Measurements from ENCODE around the gene PSPN.
"Not testable (repeated sequence)": the region's sequence is repeated elsewhere in the genome, so short reads cannot be mapped to it uniquely, and the experiment has no call there.

Gene PSPN

GRCh38 chr19:6378041-6378440, 2.3 kb upstream of the PSPN start:
- no peak for DNase-seq

DNA sequence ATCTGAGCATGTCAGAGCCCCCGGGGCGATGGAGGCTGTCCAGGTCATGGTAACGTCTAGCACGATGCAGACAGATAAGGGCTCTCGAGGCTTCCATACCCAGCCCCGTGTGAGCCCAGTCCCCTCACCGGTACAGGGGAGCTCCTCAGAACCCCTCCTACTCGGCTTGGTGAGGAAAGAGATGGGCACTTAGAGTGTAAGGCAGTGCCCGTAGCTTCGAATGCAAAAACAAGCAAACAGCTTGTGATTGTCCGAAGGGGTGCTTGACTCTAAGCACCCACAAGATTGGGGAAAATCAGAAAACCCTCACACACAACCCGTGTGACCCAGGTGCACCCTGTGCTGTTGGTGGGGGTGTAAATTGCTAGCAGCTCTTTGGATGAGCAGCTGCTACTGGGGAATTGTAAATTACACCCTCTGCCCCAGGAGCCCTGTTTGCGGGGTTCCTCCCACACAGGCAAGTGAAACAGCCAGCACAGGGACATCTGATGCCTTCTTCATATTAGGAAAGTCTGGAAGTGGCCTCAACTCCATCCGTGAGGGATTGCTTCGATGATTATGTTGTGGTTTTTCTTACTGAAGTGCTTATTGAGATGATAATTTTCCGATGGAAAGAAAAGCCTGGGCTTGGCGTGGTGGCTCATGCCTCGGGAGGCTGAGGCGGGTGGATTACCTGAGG, 918 bp upstream of the PSPN start:
- intact Hi-C loops (cut with DNase I), result no loop called here
- peak in 3 of 42 donors; percentile 27 to 44 (median 33) for DNase-seq

More at GRCh38 chr19:6378041-6378440, 2.3 kb upstream of the PSPN start:
- intact Hi-C loops (cut with DNase I), result no loop called here

DNA sequence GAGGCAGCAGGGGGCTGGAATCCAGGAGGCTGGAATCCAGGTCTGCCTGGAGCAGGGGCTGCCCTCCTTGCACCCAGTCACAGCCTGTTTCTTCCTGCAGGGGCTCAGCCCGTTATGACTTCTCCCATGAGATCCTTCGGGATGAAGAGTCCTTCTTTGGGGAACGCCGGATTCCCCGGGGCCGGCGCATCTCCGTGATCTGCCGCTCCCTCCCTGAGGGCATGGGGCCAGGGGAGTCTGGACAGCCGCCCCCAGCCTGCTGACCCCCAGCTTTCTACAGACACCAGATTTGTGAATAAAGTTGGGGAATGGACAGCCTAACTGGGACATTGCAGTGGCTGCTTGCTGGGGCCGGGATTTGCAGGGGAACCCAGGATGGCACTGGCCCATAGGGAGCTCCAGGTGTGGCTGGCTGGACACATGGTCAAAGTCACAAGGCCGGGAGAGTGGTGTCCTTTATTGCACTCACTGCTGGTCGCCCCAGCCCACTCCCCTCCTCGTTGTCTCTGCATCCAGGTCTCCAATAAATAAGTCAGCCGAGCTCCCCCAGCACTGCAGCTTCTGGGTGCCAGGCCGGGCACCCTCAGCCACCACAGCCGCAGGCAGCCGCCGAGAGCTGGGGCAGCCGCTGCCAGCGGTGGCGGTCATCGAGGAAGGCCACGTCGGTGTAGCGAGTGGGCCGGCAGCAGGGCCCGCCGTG, 872 bp downstream of the PSPN start:
- no peak for DNase-seq
- intact Hi-C loops (cut with DNase I), result no loop called here

- DNase-seq, result no peak
- intact Hi-C loops (cut with DNase I), result no loop called here
Measured at GRCh38 chr19:6374161-6374709, 1.5 kb downstream of the PSPN start.

- intact Hi-C loops (cut with DNase I), result no loop called here
- DNase-seq, result no peak
Measured at GRCh38 chr19:6373813-6374108, 2.0 kb downstream of the PSPN start.

- intact Hi-C loops (cut with DNase I), result no loop called here
- DNase-seq, result peak; percentile 96 to 100 (median 99)
Measured at GRCh38 chr19:6373096-6373812, 2.5 kb downstream of the PSPN start.

DNA sequence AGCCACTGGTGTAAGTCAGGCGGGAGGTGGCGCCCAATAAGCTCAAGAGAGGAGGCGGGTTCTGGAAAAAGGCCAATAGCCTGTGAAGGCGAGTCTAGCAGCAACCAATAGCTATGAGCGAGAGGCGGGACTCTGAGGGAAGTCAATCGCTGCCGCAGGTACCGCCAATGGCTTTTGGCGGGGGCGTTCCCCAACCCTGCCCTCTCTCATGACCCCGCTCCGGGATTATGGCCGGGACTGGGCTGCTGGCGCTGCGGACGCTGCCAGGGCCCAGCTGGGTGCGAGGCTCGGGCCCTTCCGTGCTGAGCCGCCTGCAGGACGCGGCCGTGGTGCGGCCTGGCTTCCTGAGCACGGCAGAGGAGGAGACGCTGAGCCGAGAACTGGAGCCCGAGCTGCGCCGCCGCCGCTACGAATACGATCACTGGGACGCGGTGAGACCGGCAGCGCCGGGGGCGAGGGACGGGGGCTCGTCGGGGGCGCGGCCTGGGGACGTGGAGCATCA, 3.1 kb downstream of the PSPN start, which contains the start of gene ALKBH7:
ALKBH7 (plus strand) TSS at position 201 of the 502 bp plus-strand sequence; CDS start at position 228, 27 bp downstream.
- intact Hi-C loops (cut with DNase I), result no loop called here
- peak; percentile 93 to 100 (median 99) for DNase-seq

DNA sequence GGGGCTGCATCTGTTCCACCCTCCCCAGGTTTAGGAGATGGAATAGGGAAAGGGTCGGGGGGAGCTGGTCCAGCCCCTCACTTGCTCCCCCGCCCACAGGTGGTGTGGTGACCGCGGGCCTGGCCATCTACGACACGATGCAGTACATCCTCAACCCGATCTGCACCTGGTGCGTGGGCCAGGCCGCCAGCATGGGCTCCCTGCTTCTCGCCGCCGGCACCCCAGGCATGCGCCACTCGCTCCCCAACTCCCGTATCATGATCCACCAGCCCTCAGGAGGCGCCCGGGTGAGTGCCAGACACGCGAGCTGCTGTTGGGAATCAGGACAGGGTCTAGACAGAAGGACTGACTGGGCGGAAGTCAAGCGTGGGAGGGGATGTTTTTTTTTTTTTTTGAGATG, 11.4 kb downstream of the PSPN start:
- no peak for DNase-seq

DNA sequence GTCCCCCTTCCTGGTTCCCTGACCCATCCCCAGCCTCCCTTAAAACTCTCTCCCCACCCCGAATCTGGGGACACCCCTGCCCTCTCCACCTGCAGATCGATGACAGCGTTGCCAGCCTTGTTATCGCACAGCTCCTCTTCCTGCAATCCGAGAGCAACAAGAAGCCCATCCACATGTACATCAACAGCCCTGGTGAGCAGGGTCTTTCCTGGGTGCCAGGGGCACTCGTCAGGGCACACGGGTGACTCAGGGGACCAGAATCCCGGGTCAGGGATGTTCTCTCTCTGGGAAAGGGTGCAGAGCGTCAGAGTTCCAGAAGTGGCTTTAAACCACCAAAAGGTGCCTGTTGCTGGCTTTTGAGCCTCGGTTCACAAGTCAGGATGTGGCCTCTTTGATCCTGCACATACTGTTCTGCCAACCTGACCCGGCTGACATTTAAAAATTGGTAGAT, 13.4 kb downstream of the PSPN start:
- intact Hi-C loops (cut with DNase I), result no loop called here

More for the DNA sequence above, 11.4 kb downstream of the PSPN start:
- intact Hi-C loops (cut with DNase I), result no loop called here

DNA sequence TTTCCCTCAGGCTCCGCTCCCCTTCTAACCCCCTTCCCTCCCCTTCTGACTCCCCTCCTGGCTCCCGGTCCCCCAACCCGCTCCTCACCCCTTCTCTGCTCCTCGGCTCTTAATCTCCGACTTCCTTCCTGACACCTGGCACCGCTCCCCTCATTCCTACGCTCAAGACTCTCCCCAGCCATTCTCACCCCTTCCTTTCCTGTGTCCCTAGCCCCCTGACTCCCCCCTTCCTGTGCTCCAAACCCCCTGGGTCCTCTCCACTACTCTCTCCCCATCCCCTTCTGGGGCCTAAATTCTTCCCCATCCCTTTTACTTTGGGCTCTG, 13.7 kb downstream of the PSPN start:
- peak in 2 of 42 donors; percentile 25 to 36 for DNase-seq
- intact Hi-C loops (cut with DNase I), result no loop called here

More for the DNA sequence above, 13.4 kb downstream of the PSPN start:
- peak in 1 of 42 donors; percentile 31 for DNase-seq

DNA sequence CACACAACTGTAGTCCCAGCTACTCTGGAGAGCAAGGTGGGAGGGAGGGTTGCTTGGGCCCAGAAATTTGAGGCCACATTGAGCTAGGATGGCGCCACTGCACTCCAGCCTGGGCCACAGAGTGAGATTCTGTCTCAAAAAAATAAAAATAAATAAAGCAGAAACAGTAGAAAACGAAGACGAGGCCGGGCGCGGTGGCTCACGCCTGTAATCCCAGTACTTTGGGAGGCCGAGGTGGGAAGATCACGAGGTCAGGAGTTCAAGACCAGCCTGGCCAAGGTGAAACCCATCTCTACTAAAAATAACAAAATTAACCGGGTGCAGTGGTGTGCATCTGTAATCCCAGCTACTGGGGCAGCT, 14.9 kb downstream of the PSPN start:
- intact Hi-C loops (cut with DNase I); DNase-seq: not testable (repeated sequence)

GRCh38 chr19:6360445-6360844, 15.3 kb downstream of the PSPN start:
- DNase-seq; intact Hi-C loops (cut with DNase I): not testable (repeated sequence)

GRCh38 chr19:6359568-6360341, 16.0 kb downstream of the PSPN start:
- intact Hi-C loops (cut with DNase I), result no loop called here
- no peak for DNase-seq

DNA sequence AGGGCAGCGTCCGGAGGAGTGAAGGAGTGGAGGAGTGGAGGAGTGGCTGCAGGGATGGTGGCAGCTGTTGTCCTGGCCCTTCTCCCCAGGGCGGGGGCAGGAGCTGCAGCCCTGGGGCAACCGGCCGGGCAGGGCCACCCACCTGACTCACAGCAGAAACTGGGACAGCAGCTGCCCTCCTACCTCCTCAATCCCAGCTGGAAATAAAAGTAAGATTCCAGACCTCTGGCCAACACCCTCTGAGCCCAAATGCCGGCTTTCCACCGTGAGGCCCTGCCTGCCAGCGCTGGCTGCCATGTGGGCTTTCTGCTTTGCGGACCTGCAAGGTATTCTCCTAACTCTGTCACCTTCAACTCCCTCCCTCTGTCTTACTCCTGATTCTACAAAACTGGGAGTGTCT, 17.7 kb downstream of the PSPN start:
- no peak for DNase-seq
- intact Hi-C loops (cut with DNase I), result no loop called here

DNA sequence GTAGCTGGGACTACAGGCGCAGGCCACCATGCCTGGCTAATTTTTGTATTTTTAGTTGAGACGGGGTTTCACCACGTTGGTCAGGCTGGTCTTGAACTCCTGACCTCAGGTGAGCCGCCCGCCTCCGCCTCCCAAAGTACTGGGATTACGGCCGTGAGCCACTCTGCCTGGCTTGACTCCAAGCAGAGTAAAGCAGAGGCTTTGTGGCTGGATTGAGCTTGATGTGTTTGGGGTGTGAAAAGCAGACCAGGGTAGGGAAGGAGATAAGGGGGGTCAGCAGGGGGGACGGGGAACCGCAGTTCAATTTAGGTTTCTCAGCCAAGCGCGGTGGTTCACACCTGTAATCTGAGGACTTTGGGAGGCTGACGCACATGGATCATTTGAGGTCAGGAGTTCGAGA, 18.6 kb downstream of the PSPN start:
- no peak for DNase-seq
- intact Hi-C loops (cut with DNase I), result no loop called here

DNA sequence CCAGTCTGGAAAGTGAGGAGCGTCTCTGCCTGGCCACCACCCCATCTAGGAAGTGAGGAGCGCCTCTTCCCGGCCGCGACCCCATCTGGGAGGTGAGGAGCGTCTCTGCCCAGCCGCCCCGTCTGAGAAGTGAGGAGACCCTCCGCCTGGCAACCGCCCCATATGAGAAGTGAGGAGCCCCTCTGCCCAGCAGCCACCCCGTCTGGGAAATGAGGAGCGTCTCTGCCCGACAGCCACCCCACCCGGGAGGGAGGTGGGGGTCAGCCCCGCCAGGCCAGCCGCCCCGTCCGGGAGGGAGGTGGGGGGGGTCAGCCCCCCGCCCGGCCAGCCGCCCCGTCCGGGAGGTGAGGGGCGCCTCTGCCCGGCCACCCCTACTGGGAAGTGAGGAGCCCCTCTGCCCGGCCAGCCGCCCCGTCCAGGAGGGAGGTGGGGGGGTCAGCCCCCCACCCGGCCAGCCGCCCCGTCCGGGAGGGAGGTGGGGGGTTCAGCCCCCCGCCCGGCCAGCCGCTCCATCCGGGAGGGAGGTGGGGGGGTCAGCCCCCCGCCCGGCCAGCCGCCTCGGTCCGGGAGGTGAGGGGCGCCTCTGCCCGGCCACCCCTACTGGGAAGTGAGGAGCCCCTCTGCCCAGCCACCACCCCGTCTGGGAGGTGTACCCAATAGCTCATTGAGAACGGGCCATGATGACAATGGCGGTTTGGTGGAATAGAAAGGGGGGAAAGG, 20.3 kb downstream of the PSPN start:
- not testable (repeated sequence) for DNase-seq

GRCh38 chr19:6354098-6354674, 21.5 kb downstream of the PSPN start:
- intact Hi-C loops (cut with DNase I), result no loop called here
- peak in 1 of 42 donors; percentile 35 for DNase-seq

More for the DNA sequence above, 20.3 kb downstream of the PSPN start:
- intact Hi-C loops (cut with DNase I), result not testable (repeated sequence)

Measured in head of caudate nucleus (tissue), 42 donors.